DND-41 (cell line): Measurements from ENCODE around the gene NAT10.

Experiments
- CTCF ChIP-seq: IDR thresholded peaks from 2 replicates; pipeline ENCODE4 v1.5.1; 2012; ENCODE audit warnings: borderline replicate concordance, low read length, moderate library complexity, mild to moderate bottlenecking; ENCODE audit not compliant: poor library complexity, severe bottlenecking; ENCODE audit errors: extremely low read depth
- EZH2 ChIP-seq: IDR thresholded peaks from 3 replicates; pipeline ENCODE4 v1.6.1; 2012; ENCODE audit warnings: borderline replicate concordance, low read depth, mild to moderate bottlenecking, moderate library complexity, low read length, inconsistent platforms; ENCODE audit not compliant: severe bottlenecking

- TF ChIP-seq CTCF (no peak), EZH2 (no peak)
Observed at GRCh38 chr11:34140149-34140548, 34.7 kb downstream of the NAT10 start.
